IPS-18c (cell line): ENCODE data around the gene ALKBH8.

ENCODE experiments used
- H3K4me3 ChIP-seq: 2 replicates; pipeline ENCODE4 v1.7.0; 2013; ENCODE audit warnings: low read depth, mild to moderate bottlenecking, low read length, moderate library complexity; ENCODE audit not compliant: insufficient read depth
- H3K9me3 ChIP-seq: one replicate; pipeline ENCODE4 v1.6.1; 2013; ENCODE audit warnings: mild to moderate bottlenecking, low read length, moderate library complexity; ENCODE audit not compliant: control insufficient read depth, insufficient read depth

The ALKBH8 gene, protein sequence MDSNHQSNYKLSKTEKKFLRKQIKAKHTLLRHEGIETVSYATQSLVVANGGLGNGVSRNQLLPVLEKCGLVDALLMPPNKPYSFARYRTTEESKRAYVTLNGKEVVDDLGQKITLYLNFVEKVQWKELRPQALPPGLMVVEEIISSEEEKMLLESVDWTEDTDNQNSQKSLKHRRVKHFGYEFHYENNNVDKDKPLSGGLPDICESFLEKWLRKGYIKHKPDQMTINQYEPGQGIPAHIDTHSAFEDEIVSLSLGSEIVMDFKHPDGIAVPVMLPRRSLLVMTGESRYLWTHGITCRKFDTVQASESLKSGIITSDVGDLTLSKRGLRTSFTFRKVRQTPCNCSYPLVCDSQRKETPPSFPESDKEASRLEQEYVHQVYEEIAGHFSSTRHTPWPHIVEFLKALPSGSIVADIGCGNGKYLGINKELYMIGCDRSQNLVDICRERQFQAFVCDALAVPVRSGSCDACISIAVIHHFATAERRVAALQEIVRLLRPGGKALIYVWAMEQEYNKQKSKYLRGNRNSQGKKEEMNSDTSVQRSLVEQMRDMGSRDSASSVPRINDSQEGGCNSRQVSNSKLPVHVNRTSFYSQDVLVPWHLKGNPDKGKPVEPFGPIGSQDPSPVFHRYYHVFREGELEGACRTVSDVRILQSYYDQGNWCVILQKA

DNA sequence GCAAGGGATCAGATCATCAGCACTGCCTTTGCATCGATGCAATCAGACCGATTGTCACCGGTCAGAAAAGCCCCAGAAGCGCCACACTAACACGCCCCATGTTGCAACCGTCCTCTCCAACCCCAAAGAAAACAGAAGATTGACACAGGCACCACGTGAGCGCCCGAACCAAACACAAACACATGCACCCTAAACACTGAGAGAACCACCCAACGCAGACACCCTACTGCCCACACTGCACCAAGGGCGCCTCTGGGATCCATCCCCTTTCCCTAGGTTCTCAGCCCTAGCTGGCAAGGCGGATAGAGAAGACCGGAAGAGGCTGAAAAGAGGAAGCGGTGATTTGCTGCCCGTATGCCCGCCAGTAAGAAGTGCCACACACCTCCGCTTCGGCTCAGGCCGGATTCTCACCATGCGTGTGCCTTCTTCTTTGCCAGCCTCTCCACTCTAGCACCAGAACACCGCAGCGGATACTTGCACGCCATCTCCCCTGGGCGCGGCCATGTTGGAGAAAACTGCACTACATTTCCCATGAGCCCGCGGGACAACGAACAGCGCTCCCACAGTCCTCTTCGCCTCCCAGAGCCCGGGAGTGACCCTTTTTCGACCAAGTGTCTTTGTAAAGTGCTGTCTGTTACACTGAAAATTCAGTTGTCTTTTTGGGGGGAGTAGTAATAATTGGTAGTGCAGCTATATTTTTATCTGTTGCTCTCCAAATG is at the start of gene ALKBH8:
ALKBH8 (minus strand) TSS at position 517 of the 719 bp plus-strand sequence. CDS start 4,842 bp downstream, outside the sequence.
- Histone ChIP-seq H3K9me3 (no peaks in the 10 kb centered on the region), H3K4me3 (peak within 1 kb of the TSS; percentile 75)

DNA sequence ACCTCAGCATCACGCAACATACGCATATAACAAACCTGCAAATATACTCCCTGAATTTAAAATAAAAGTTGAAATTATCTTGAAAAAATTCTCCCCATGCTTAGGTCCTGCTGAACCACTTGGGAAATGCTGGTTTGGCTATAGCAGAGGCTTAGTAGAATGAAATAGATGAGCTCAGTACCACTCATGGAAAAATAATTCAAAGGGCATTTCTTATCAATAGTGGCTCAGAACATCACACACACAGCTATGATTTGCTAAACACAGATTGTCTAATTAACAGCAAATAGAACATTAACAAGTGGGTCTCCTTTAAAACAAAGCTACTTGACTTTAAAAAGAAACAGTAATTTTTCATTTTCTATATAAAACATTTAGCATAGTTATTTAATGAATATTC is 46.9 kb upstream of the ALKBH8 start:
- Histone ChIP-seq H3K4me3 (no peak overlapping the region), H3K9me3 (no peaks in the 10 kb centered on the region)

DNA sequence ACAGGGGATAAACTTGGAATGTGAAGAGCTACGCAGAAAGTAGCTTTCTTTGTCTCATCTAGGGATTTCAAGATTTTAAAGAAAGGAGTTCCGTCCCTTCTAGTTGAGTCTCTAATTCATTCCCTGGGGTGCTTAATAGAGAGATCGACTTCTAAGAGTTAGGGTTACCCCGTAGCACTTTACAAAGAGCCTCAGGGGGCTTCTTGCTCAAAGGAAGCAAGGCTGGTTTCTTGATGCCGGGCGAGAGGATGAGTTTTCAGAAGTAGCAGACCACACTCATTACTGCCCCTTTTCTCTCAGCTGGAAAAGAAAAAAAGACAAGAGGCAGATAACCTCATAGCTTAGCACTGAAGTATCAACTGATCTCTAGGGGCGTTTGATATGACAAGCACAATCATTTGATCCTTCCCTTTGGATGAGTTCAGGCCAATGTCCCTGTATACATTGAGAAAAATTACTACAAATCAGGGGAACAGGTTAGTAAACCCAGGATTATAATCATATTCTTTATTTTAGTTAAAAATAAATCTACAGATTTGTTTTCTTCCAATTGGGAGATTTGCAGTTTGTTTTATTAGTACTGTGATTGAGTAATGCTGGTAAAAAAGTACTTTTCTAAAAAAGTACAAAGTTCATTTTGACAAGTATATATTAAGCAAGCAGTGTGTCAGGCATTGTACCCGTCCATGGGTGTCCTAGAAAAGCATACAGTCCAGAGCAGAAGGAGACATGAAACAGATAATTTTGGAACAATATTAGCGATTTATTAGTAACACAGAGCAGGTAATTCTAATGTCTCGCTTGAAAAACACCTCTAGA is 44.1 kb upstream of the ALKBH8 start:
- no peaks in the 10 kb centered on the region for H3K9me3 ChIP-seq
- H3K4me3 ChIP-seq = no peak overlapping the region

DNA sequence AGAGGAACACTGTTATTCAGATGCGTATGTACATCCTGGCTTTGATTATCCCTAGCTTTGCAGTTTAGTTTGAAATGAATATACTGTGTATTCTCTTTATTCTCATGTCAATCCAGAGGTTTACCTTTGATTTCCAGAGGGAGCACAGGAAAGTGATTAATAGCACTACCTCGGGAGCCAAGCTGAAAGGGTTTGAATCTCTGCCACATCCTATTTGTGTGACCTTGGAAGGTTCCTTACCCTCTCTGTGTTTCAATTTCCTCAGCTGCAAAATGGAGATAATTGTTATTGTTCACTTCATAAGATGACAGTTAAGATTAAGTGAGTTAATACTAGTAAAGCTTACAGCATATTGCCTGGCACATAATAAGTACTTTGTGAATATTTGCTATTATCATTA is 43.3 kb upstream of the ALKBH8 start:
- H3K9me3 ChIP-seq = no peaks in the 10 kb centered on the region
- no peak overlapping the region for H3K4me3 ChIP-seq

DNA sequence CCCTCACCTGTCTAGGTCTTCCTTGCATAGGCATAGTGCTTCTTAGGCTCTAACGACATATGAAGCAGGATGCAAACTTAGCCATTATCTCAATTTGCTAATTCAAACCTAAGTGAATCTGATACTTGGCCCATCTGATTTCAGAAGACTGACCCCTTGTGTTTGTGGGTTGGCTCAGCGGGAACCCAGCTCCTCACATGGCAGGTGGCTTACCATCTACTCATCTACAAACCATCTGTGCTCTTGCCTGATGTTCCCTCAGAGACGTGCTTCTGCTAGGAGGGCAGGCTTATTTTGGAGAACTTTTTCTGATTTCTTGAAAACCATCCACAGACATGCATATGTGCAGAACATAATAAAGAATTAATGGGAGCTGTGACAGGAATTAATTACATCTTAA is 40.6 kb upstream of the ALKBH8 start:
- no peak overlapping the region for H3K4me3 ChIP-seq
- no peaks in the 10 kb centered on the region for H3K9me3 ChIP-seq

DNA sequence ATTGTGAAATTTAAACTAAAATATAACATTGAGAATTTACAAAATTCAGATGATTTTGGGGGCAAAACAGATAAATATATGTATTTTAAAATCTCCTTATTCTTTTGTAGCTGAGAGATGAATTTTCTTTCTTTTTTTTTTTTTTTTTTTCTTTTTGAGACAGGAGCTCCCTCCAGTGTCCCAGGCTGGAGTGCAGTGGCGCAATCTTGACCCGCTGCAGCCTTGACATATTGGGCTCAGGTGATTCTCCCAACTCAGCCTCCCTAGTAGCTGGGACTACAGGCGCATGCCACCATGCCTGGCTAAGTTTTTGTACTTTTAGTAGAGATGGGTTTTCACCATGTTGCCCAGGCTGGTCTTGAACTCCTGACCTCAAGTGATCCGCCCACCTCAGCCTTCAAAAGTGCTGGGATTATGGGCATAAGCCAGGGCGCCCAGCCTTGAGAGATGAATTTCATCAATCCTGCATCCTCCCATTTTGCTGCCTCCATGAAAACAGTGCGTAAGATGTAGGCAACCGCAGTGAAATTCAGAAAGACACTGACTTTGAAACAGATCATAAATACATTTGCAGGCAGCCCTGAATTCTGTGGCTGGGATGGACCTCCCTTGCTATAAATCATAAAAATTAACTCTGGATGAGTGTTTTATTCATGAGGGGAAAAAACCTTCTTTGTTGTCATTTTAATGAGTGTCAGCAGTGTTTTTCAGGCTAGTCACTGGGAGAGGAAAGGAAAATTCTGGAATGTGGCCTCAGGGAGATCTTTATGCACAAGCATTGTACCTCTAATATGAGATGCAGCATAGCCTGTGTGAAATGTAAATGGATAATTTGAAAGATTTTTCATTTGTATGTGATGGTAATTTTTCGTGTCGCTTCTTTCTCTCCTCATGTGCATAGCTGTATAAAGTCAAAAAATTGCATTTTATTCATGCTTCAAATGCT is 39.8 kb upstream of the ALKBH8 start:
- Histone ChIP-seq H3K9me3 (no peaks in the 10 kb centered on the region), H3K4me3 (no peak overlapping the region)

DNA sequence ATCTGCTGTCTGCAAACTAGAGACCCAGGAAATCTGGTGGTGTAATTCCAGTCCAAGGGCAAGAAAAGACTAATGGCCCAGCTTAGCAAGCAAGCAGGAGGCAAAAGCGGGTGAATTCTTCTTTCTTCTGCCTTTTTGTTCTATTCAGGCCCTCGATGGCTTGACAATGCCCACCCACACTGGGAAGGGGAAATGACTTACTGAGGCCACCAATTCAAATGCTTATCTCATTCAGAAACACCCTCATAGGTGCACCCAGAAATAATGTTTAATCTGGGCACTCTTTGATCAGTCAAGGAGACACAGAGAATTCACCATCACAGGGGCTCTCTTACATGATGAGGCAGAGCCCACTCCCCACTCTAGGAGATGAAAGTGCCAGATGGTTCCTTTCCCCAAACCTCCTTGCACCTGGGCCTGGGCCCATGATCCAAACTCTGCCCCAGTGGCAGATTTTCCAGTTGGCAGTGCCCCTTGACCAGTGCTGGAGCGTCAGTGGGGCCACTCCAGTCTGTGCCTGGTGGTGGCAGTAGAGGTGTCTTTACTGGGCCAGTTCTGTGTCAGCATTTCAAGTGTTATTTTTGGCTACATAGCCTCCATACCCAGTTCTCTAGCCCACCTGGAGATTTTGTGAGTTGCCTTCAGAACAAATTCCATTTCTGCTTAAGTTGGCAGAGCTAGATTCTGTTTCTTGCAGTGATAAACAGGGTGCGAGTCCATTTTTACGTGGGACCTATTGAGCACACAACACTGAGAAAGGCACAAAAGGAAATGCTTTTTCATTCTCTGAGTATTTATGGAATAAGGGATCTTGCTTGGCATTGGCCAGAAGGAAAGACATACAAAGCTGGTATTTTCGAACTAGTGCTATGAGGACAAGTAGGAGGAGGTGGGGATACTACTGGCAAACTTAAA is 32.9 kb upstream of the ALKBH8 start:
- no peak overlapping the region for H3K4me3 ChIP-seq

DNA sequence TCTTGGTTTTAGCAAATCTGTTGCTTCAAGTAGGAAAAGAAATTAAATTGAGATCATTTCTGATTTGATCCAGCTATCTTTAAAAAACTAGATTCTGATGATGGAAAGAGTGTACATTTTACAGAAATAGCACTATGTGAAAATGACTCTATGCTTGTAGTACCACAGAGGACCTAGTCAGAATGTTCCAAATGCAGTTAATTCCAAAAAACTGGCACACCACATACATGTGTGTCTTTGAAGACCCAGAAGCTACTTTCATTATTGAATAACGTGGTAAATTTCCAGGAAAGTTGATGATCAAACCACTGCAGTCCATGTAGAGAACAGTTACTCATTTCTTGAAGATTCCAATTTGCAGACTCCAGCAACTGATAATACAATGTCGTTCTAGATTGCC is 29.2 kb upstream of the ALKBH8 start:
- Histone ChIP-seq H3K4me3 (no peak overlapping the region), H3K9me3 (no peaks in the 10 kb centered on the region)

More for the DNA sequence above, 32.9 kb upstream of the ALKBH8 start:
- no peaks in the 10 kb centered on the region for H3K9me3 ChIP-seq

DNA sequence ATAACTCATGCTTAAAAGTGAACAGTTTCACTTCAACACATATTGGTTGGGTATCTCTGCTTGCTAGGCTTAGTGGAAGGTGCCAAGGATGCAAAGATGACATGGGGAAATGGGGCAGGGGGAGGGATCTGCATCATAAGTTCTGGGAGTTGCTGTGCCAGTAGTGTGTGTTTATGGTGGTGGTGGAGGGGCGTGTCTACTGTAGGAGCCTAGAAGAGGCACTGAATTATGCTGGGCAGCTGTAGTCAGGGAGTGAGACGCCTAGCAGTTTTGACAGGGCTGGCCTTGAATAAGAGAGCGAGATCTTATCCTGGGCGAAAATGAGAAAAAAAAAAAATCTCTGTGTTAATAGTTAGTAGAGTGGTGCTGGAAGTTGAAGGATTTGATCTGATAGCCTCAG is 28.4 kb upstream of the ALKBH8 start:
- Histone ChIP-seq H3K9me3 (no peaks in the 10 kb centered on the region), H3K4me3 (no peak overlapping the region)

DNA sequence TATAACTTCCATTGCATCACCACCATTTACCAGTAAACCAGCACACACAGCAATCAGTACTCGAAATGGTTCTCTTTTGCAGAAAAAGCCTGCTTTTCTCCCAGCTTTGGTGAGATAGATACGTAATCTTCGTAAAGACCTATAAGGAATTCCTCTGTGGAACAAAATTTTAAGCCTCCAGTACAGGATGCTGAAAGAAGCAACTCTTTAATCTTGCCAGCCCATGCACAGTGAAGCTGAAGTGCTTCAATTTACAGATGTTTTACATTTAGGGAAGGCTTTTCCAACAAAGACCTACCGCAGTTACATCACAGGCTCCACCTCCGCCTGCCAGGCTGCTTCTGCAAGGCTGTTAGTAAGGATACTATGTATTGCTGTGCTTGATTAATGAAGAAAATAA is 27.3 kb upstream of the ALKBH8 start:
- H3K4me3 ChIP-seq = no peak overlapping the region

DNA sequence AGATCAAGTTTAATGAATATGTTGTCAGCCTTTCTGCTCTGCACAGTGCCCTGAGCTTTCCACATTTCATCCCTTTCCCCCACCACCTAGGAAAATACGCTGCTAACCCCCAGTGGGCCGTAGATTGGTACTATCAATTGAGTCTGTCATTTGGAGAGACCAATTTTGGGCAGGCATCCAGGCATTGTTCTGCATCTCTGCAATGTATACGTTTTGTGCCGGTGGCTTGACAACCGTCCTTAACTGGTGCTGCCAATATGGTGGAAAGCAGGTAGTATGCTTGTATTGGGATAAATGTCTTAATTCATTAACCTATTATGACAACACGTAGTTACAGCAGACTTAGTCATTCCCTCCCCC is 26.7 kb upstream of the ALKBH8 start:
- H3K9me3 ChIP-seq = no peaks in the 10 kb centered on the region
- H3K4me3 ChIP-seq = peak overlapping the region; percentile 67; the same call in 1 of the 2 replicates

More for the DNA sequence above, 27.3 kb upstream of the ALKBH8 start:
- H3K9me3 ChIP-seq = no peaks in the 10 kb centered on the region

DNA sequence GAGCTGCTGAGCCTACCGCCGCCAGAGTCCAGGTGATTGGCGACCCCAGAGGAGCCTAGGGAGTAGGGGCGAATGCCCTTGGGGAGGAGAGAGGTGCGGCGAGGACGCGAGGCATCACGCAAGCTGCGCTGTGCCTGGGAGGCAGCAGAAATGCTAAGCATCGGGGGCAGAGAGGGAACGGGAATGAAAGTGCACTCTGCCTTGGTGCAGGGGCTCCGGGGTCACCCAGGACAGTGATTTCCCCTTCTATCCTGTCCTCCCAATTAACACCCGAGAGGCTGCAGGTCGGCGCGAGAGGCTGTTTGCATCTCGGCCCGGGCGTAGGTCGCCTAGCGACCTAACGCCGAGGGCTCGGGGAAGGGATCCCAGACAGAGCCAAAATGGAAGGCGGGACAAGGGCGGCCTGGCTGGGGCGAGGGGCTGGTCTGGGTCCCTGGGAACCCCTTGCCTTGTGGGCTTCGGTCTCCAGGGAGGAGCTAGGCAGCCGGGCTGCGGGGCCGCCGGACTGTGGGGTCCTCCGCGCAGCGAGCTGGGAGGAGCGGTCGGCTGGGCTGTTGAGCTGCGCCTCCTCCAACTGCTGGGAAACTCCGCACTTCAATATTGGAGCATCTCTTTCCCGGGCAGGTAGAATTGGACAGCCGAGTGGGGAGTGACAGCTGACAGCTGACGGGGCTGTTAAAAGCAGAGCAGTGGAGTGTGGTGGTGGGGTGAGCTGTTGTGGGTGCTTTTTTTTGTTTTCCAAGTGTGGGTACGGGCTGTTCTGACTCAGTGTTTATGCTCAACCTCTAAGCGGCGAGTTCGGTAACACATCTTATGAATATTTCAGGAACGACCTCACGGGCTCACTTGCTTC is 26.1 kb upstream of the ALKBH8 start:
- no peaks in the 10 kb centered on the region for H3K9me3 ChIP-seq
- peak overlapping the region; percentile 67 for H3K4me3 ChIP-seq

DNA sequence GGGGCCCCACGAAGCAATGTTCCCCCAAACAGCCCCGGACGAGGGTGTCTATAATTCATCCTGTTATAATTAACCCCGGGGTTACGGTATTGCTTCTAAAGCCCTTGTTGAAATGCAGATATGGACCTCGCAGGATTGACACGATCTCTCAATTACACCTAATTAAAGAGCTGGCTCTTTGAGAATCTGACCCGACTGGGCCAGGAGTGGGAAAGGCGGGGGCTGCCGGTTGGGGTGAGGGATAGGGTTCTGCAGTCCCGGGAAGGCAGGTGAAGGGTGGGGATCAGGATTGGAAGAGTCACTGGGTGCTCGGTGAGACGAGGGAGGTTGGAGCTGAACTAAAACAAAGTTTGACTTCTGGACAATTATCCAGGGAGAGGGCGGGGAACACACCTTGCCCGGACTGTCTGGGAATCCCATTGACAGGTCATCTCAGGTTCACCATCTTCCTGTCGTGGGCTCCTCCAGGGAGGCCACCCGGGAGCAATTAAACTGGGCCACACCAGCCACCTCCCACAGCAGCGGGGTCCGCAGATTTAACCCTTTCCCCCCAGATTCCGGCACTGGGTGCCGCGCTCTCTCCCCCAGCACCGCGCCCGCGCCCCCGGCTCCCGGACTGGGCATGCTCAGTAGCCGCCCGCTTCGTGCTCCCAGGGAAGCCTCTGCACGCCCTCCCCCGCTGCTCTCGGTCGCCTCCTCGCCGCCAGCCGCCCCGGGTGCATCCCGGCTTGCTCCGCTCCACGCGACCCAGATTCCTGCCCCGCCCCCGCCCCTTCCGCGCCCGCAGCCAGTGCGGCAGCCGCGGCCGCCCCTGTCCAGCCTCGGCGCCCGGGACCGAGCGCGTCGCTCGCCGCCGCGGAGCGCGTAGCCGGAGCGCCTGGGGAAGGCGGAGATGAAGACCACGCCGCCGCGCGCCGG is 25.2 kb upstream of the ALKBH8 start, which contains the start of gene ELMOD1:
ELMOD1 (plus strand) TSS at position 688 of the 918 bp plus-strand sequence. CDS start 27,043 bp downstream, outside the sequence.
- Histone ChIP-seq H3K9me3 (no peaks in the 10 kb centered on the region), H3K4me3 (peak within 1 kb of the TSS; percentile 67)
